Spleen (tissue), 11 donors: ENCODE data around the gene TTC34. TPM values are rescaled to one million over a fixed set of nuclear protein-coding genes. Genes with fewer than 3 reads are reported as not detected.
"Not testable (repeated sequence)": the region's sequence is repeated elsewhere in the genome, so short reads cannot be mapped to it uniquely, and the experiment has no call there.

Source experiments
- DNase-seq: peaks from one replicate; pipeline ENCODE4 v3.0.0-alpha.2; 2020
- H3K27ac ChIP-seq, 8 donors: fragments of 200-600 bp; sonication (generic) in 7 of 8; 1 replicate in 4 of 8; 2 replicates in 4 of 8; pipeline versions ENCODE4 v1.5.0 to v1.8.0; 2016 to 2021; ENCODE audit warnings: inconsistent platforms in 4 of 8, mild to moderate bottlenecking in 4 of 8, moderate library complexity in 1 of 8
- H3K27me3 ChIP-seq, 7 donors: fragments of 200-600 bp; sonication (generic) in 6 of 7; replicated peaks in 1 of 7; 1 replicate in 4 of 7; 2 replicates in 3 of 7; pipeline versions ENCODE4 v1.5.0 to v1.8.0; 2016 to 2021; ENCODE audit warnings: inconsistent platforms in 3 of 7, mild to moderate bottlenecking in 1 of 7
- H3K36me3 ChIP-seq, 6 donors: fragments of 200-600 bp; sonication (generic) in 5 of 6; 1 replicate in 4 of 6; 2 replicates in 2 of 6; pipeline versions ENCODE4 v1.5.0 to v1.8.0; 2016 to 2021; ENCODE audit warnings: inconsistent platforms in 2 of 6
- H3K4me1 ChIP-seq, 6 donors: fragments of 200-600 bp; sonication (generic) in 5 of 6; 1 replicate in 3 of 6; 2 replicates in 3 of 6; pipeline versions ENCODE4 v1.5.0 to v1.8.0; 2016 to 2021; ENCODE audit warnings: inconsistent platforms in 3 of 6
- H3K4me3 ChIP-seq, 8 donors: fragments of 200-600 bp; sonication (generic) in 7 of 8; 1 replicate in 4 of 8; 2 replicates in 4 of 8; pipeline versions ENCODE4 v1.5.0 to v1.8.0; 2016 to 2021; ENCODE audit warnings: inconsistent platforms in 4 of 8, mild to moderate bottlenecking in 4 of 8, moderate library complexity in 2 of 8
- H3K9me3 ChIP-seq, 8 donors: fragments of 200-600 bp; sonication (generic) in 7 of 8; 1 replicate in 4 of 8; 2 replicates in 4 of 8; pipeline versions ENCODE4 v1.5.0 to v1.8.0; 2016 to 2021; ENCODE audit warnings: inconsistent platforms in 4 of 8
- WGBS, 5 donors: extraction: QIAGEN DNeasy Blood & Tissue Kit in 3 of 5; methylation state at CpG; one replicate each; pipeline versions ENCODE4 v1.1.5 to v1.1.7; 2013 to 2018; 5-methylcytosine and 5-hydroxymethylcytosine counted together
- intact Hi-C: fragments of 100-400 bp; cut with DNase I; formaldehyde crosslinking; loops from one replicate; pipeline ENCODE4 v1.15.0; 2023; ENCODE audit warnings: low total_unique reads
- polyA plus RNA-seq, 3 donors: library from polyadenylated mRNA; stranded (reverse); fragments of 200-250 nt; gene quantifications; one replicate each; pipeline ENCODE4 v1.2.1, GENCODE V29; 2013
- total RNA-seq, 7 donors: library from RNA; depleted of rRNA in 3 of 7; stranded (reverse); fragments of >200 nt in 3 of 7; fragmentation: NEBNext Ultra II Directional in 4 of 7; extraction: Animal tissue kit (Norgen Biotek cat#: 25700) in 4 of 7; gene quantifications; one replicate each; pipeline versions ENCODE4 v1.1.0 to v1.2.1, GENCODE V29; 2016 to 2021
- donor health status: healthy with polysubstance abuse.
- donor health status: DM: no; HTN: no; CAD: no; lungs with moderate emphysema.
- donor health status: DM: no; HTN: no; CAD: no.
- donor health status: Bipolar disorder and iron deficiency.
- donor health status: healthy.
- donor health status: DM: no; HTN: no; CAD: no.
- donor health status: DM: yes; HTN: yes; CAD: no.

The TTC34 gene
- total and polyA plus RNA-seq, 10 donors, result 0.09 to 2.8 (median 1.4) TPM

GRCh38 chr1:2657124-2657523, 144.4 kb downstream of the TTC34 start:
- H3K4me3 ChIP-seq, H3K9me3 ChIP-seq, H3K27ac ChIP-seq, intact Hi-C loops, H3K4me1 ChIP-seq, H3K36me3 ChIP-seq: not testable (repeated sequence)
- H3K27me3 ChIP-seq, result peaks cover 0 to 37% (median 16%) of the 10 kb centered on the region in 7 donors
- peak; percentile 78 for DNase-seq
- WGBS, 5 donors, result 51 to 57% (median 55%) methylated on average over 3 to 11 of the region's 12 CpGs; no CpG with 5 or more reads in 1 of the 5 donors

- H3K4me1 ChIP-seq, H3K27ac ChIP-seq, H3K9me3 ChIP-seq, H3K4me3 ChIP-seq, intact Hi-C loops, H3K36me3 ChIP-seq: not testable (repeated sequence)
- 35 to 46% (median 42%) methylated on average over 16 of the region's 16 CpGs for WGBS, 5 donors
- peaks cover 0 to 50% (median 16%) of the 10 kb centered on the region in 7 donors for H3K27me3 ChIP-seq
- DNase-seq, result peak; percentile 84
Observed at GRCh38 chr1:2655598-2656434, 145.7 kb downstream of the TTC34 start.

- H3K36me3 ChIP-seq, intact Hi-C loops: not testable (repeated sequence)
- DNase-seq, result peak; percentile 81
Observed at GRCh38 chr1:2654443-2654948, 147.0 kb downstream of the TTC34 start.

GRCh38 chr1:2653741-2654442, 147.6 kb downstream of the TTC34 start:
- H3K27ac ChIP-seq, H3K36me3 ChIP-seq, H3K4me1 ChIP-seq, intact Hi-C loops, H3K4me3 ChIP-seq, H3K9me3 ChIP-seq: not testable (repeated sequence)
- WGBS, 5 donors, result 37 to 46% (median 40%) methylated on average over 14 of the region's 14 CpGs
- peaks cover 0 to 61% (median 16%) of the 10 kb centered on the region in 7 donors for H3K27me3 ChIP-seq
- peak; percentile 89 for DNase-seq

More at GRCh38 chr1:2654443-2654948, 147.0 kb downstream of the TTC34 start:
- not testable (repeated sequence) for H3K27ac ChIP-seq, H3K4me3 ChIP-seq, H3K4me1 ChIP-seq, H3K9me3 ChIP-seq
- 38 to 49% (median 40%) methylated on average over 14 of the region's 14 CpGs for WGBS, 5 donors
- H3K27me3 ChIP-seq, result peaks cover 0 to 59% (median 16%) of the 10 kb centered on the region in 7 donors

GRCh38 chr1:2652926-2653571, 148.4 kb downstream of the TTC34 start:
- peak; percentile 82 for DNase-seq
- peaks cover 0 to 61% (median 16%) of the 10 kb centered on the region in 7 donors for H3K27me3 ChIP-seq
- H3K9me3 ChIP-seq, result peaks cover 0 to 14% (median 6%) of the 10 kb centered on the region in 8 donors
- 28 to 35% (median 30%) methylated on average over 12 of the region's 12 CpGs for WGBS, 5 donors
- H3K27ac ChIP-seq, H3K4me1 ChIP-seq, H3K4me3 ChIP-seq, intact Hi-C loops, H3K36me3 ChIP-seq: not testable (repeated sequence)

GRCh38 chr1:2652152-2652925, 149.2 kb downstream of the TTC34 start:
- WGBS, 5 donors, result 36 to 43% (median 37%) methylated on average over 16 of the region's 16 CpGs
- DNase-seq, result peak; percentile 72

More at GRCh38 chr1:2652152-2652925, 149.2 kb downstream of the TTC34 start:
- H3K27ac ChIP-seq, H3K4me3 ChIP-seq, intact Hi-C loops, H3K4me1 ChIP-seq, H3K36me3 ChIP-seq: not testable (repeated sequence)
- peaks cover 0 to 61% (median 16%) of the 10 kb centered on the region in 7 donors for H3K27me3 ChIP-seq
- H3K9me3 ChIP-seq, result peaks cover 2 to 21% (median 13%) of the 10 kb centered on the region in 8 donors
